IPS-18c (cell line): ENCODE results near the gene P2RX6.
"Not testable (repeated sequence)": the region's sequence is repeated elsewhere in the genome, so short reads cannot be mapped to it uniquely, and the experiment has no call there.

Experiments used
- H3K4me3 ChIP-seq: 2 replicates; pipeline ENCODE4 v1.7.0; 2013; ENCODE audit warnings: low read depth, mild to moderate bottlenecking, low read length, moderate library complexity; ENCODE audit not compliant: insufficient read depth
- H3K9me3 ChIP-seq: one replicate; pipeline ENCODE4 v1.6.1; 2013; ENCODE audit warnings: mild to moderate bottlenecking, low read length, moderate library complexity; ENCODE audit not compliant: control insufficient read depth, insufficient read depth

P2RX6 gene

GRCh38 chr22:21052715-21053459 is 37.9 kb downstream of the P2RX6 start:
- H3K9me3 ChIP-seq = no peaks in the 10 kb centered on the region
- no peak overlapping the region for H3K4me3 ChIP-seq

- H3K9me3 ChIP-seq = no peaks in the 10 kb centered on the region
- H3K4me3 ChIP-seq = no peak overlapping the region
Measured at GRCh38 chr22:21054046-21054713, 39.2 kb downstream of the P2RX6 start.

GRCh38 chr22:21054714-21055563 is 40.0 kb downstream of the P2RX6 start:
- Histone ChIP-seq H3K4me3 (no peak overlapping the region), H3K9me3 (no peaks in the 10 kb centered on the region)

- H3K4me3 ChIP-seq = no peak overlapping the region
- H3K9me3 ChIP-seq = no peaks in the 10 kb centered on the region
Measured at GRCh38 chr22:21055564-21055834, 40.5 kb downstream of the P2RX6 start.

- no peaks in the 10 kb centered on the region for H3K9me3 ChIP-seq
- no peak overlapping the region for H3K4me3 ChIP-seq
Measured at GRCh38 chr22:21055880-21056319, 40.9 kb downstream of the P2RX6 start.

- H3K9me3 ChIP-seq, H3K4me3 ChIP-seq: not testable (repeated sequence)
Measured at GRCh38 chr22:21060363-21060762, 45.4 kb downstream of the P2RX6 start.

- H3K4me3 ChIP-seq, H3K9me3 ChIP-seq: not testable (repeated sequence)
Measured at GRCh38 chr22:21061660-21062321, 46.8 kb downstream of the P2RX6 start.

- H3K9me3 ChIP-seq, H3K4me3 ChIP-seq: not testable (repeated sequence)
Measured at GRCh38 chr22:21064425-21064824, 49.5 kb downstream of the P2RX6 start.

GRCh38 chr22:21064917-21065864 is 50.2 kb downstream of the P2RX6 start:
- H3K4me3 ChIP-seq = no peak overlapping the region
- no peaks in the 10 kb centered on the region for H3K9me3 ChIP-seq

- no peaks in the 10 kb centered on the region for H3K9me3 ChIP-seq
Measured at GRCh38 chr22:21067075-21067900, 52.3 kb downstream of the P2RX6 start.

GRCh38 chr22:21067901-21068680 is 53.1 kb downstream of the P2RX6 start:
- H3K4me3 ChIP-seq = no peak overlapping the region
- no peaks in the 10 kb centered on the region for H3K9me3 ChIP-seq

More at GRCh38 chr22:21067075-21067900, 52.3 kb downstream of the P2RX6 start:
- no peak overlapping the region for H3K4me3 ChIP-seq

GRCh38 chr22:21068681-21069276 is 53.8 kb downstream of the P2RX6 start:
- no peak overlapping the region for H3K4me3 ChIP-seq
- no peaks in the 10 kb centered on the region for H3K9me3 ChIP-seq

- no peak overlapping the region for H3K4me3 ChIP-seq
- H3K9me3 ChIP-seq = no peaks in the 10 kb centered on the region
Measured at GRCh38 chr22:21069375-21069774, 54.4 kb downstream of the P2RX6 start.

GRCh38 chr22:21070690-21071615 is 56.0 kb downstream of the P2RX6 start:
- Histone ChIP-seq H3K4me3 (no peak overlapping the region), H3K9me3 (no peaks in the 10 kb centered on the region)
